SK-N-SH (cell line): ENCODE results near the gene IKBKE. TPM values are rescaled to one million over a fixed set of nuclear protein-coding genes. Genes with fewer than 3 reads are reported as not detected.
A peak's percentile ranks its signal among the peaks of the same experiment; 100 is the strongest.

Source experiments
- CTCF ChIA-PET: fragments of 300-600, 350-600 bp; formaldehyde crosslinking; extraction: SDS; loops from one replicate; lab custom pipeline; 2021; lab: Yijun Ruan, JAX
- POLR2A ChIA-PET: fragments of 350-600 bp; sonication (Branson Sonifier 250); formaldehyde crosslinking; extraction: SDS; loops from one replicate; lab custom pipeline; 2020; ENCODE audit warnings: antibody characterized with exemption, inconsistent platforms; lab: Yijun Ruan, JAX
- DNase-seq: peaks from one replicate; pipeline ENCODE4 v3.0.0; 2012
- H2AFZ ChIP-seq: fragments of 200-600 bp; sonication (generic); 2 replicates; pipeline ENCODE4 v1.8.1; 2016; ENCODE audit warnings: antibody characterized with exemption, mild to moderate bottlenecking, low read depth
- H3F3A ChIP-seq: fragments of 200-600 bp; sonication (generic); replicated peaks from 2 replicates; pipeline ENCODE3; 2016; ENCODE audit warnings: antibody characterized with exemption, mild to moderate bottlenecking; ENCODE audit not compliant: insufficient read depth
- H3K27ac ChIP-seq, 2 experiments: fragments of 200-500 bp in 1 of 2; fragments of 200-600 bp in 1 of 2; sonication (Bioruptor generic) in 1 of 2; sonication (generic), shearing (Covaris generic) in 1 of 2; 2 replicates each; pipeline versions ENCODE4 v1.5.1 to v1.6.1; 2014 to 2016; ENCODE audit warnings: low read depth in 2 of 2, inconsistent platforms in 1 of 2, low read length in 1 of 2, mild to moderate bottlenecking in 1 of 2, mixed read lengths in 1 of 2
- H3K27me3 ChIP-seq: fragments of 200-600 bp; sonication (generic), shearing (Covaris generic); 2 replicates; pipeline ENCODE4 v1.6.1; 2016; ENCODE audit warnings: mixed run types; ENCODE audit not compliant: insufficient read depth
- H3K36me3 ChIP-seq, 2 experiments: fragments of 200-500 bp in 1 of 2; fragments of 200-600 bp in 1 of 2; sonication (Bioruptor generic) in 1 of 2; sonication (generic) in 1 of 2; replicated peaks in 1 of 2; 2 replicates each; pipeline versions ENCODE3 to v1.5.1; 2014 to 2016; ENCODE audit warnings: low read length in 1 of 2, mild to moderate bottlenecking in 1 of 2; ENCODE audit not compliant: insufficient read depth in 2 of 2, control insufficient read depth in 1 of 2
- H3K4me1 ChIP-seq, 2 experiments: fragments of 200-500 bp in 1 of 2; fragments of 200-600 bp in 1 of 2; sonication (Bioruptor generic) in 1 of 2; sonication (generic), shearing (Covaris generic) in 1 of 2; 2 replicates each; pipeline versions ENCODE4 v1.5.1 to v1.6.1; 2014 to 2016; ENCODE audit warnings: low read depth in 1 of 2, low read length in 1 of 2, mixed run types in 1 of 2; ENCODE audit not compliant: insufficient read depth in 2 of 2, control insufficient read depth in 1 of 2
- H3K4me2 ChIP-seq: fragments of 200-600 bp; sonication (generic), shearing (Covaris generic); 2 replicates; pipeline ENCODE4 v1.6.1; 2017; ENCODE audit warnings: mixed run types
- H3K4me3 ChIP-seq, 2 experiments: fragments of 200-500 bp in 1 of 2; fragments of 200-600 bp in 1 of 2; sonication (Bioruptor generic) in 1 of 2; sonication (generic), shearing (Covaris generic) in 1 of 2; 2 replicates each; pipeline versions ENCODE4 v1.5.1 to v1.8.1; 2014 to 2016; ENCODE audit warnings: low read depth in 2 of 2, inconsistent platforms in 1 of 2, low read length in 1 of 2, mild to moderate bottlenecking in 1 of 2, mixed read lengths in 1 of 2, moderate library complexity in 1 of 2
- H3K79me2 ChIP-seq: fragments of 200-600 bp; sonication (generic); 2 replicates; pipeline ENCODE4 v1.8.1; 2017; ENCODE audit warnings: mild to moderate bottlenecking; ENCODE audit not compliant: insufficient read depth
- H3K9ac ChIP-seq: fragments of 200-600 bp; sonication (generic); 2 replicates; pipeline ENCODE4 v1.6.1; 2017; ENCODE audit warnings: mixed run types
- H3K9me2 ChIP-seq: fragments of 200-600 bp; sonication (generic); 2 replicates; pipeline ENCODE4 v1.6.1; 2017; ENCODE audit warnings: mixed run types
- H3K9me3 ChIP-seq: fragments of 200-600 bp; sonication (generic); 2 replicates; pipeline ENCODE4 v1.6.1; 2017; ENCODE audit warnings: mixed run types, mild to moderate bottlenecking, moderate library complexity
- H4K20me1 ChIP-seq: fragments of 200-600 bp; sonication (generic); 2 replicates; pipeline ENCODE4 v1.6.1; 2017; ENCODE audit warnings: mild to moderate bottlenecking, mixed run types; ENCODE audit not compliant: insufficient read depth
- CTCF ChIP-seq: fragments of 200-600 bp; sonication (generic); IDR thresholded peaks from 2 replicates; pipeline ENCODE4 v1.6.1; 2017; ENCODE audit warnings: antibody characterized with exemption, mild to moderate bottlenecking, moderate library complexity
- ELF1 ChIP-seq: IDR thresholded peaks from 2 replicates; pipeline ENCODE4 v1.4.0; 2012
- EP300 ChIP-seq, 2 experiments: IDR thresholded peaks; 2 replicates each; pipeline versions ENCODE4 v1.4.0 to v1.6.1; 2012; ENCODE audit warnings: borderline replicate concordance in 1 of 2, low read depth in 1 of 2, low read length in 1 of 2
- FOSL2 ChIP-seq: IDR thresholded peaks from 2 replicates; pipeline ENCODE4 v1.4.0; 2012; ENCODE audit warnings: low read depth, mild to moderate bottlenecking, moderate library complexity, borderline replicate concordance
- FOXM1 ChIP-seq: IDR thresholded peaks from 2 replicates; pipeline ENCODE4 v1.4.0; 2012; ENCODE audit warnings: low read depth, mild to moderate bottlenecking
- GABPA ChIP-seq: IDR thresholded peaks from 2 replicates; pipeline ENCODE4 v1.4.0; 2012; ENCODE audit warnings: low read depth, mild to moderate bottlenecking
- JUND ChIP-seq: IDR thresholded peaks from 2 replicates; pipeline ENCODE4 v1.4.0; 2012
- MAX ChIP-seq: IDR thresholded peaks from 2 replicates; pipeline ENCODE4 v1.4.0; 2012; ENCODE audit warnings: low read depth
- NRF1 ChIP-seq: IDR thresholded peaks from 2 replicates; pipeline ENCODE4 v1.6.1; 2012; ENCODE audit warnings: low read depth, mild to moderate bottlenecking, low read length
- PBX3 ChIP-seq: IDR thresholded peaks from 2 replicates; pipeline ENCODE4; 2012
- RAD21 ChIP-seq: IDR thresholded peaks from 2 replicates; pipeline ENCODE4 v1.6.1; 2012; ENCODE audit warnings: mild to moderate bottlenecking, low read length
- RCOR1 ChIP-seq: fragments of 150-350 bp; IDR thresholded peaks from 2 replicates; pipeline ENCODE4 v1.6.1; 2017; ENCODE audit warnings: antibody characterized with exemption, low read length
- REST ChIP-seq: IDR thresholded peaks from 2 replicates; pipeline ENCODE4 v1.6.1; 2012; ENCODE audit warnings: mild to moderate bottlenecking, low read depth, low read length, moderate library complexity
- RFX5 ChIP-seq: IDR thresholded peaks from 2 replicates; pipeline ENCODE4 v1.6.1; 2012; ENCODE audit warnings: mild to moderate bottlenecking, improper control_type of control experiment, low read length
- RXRA ChIP-seq: IDR thresholded peaks from 2 replicates; pipeline ENCODE4 v1.4.0; 2012; ENCODE audit warnings: low read depth, mild to moderate bottlenecking, borderline replicate concordance
- SIN3A ChIP-seq: IDR thresholded peaks from 2 replicates; pipeline ENCODE4 v1.6.1; 2012; ENCODE audit warnings: low read depth, mild to moderate bottlenecking, low read length, moderate library complexity, borderline replicate concordance
- USF2 ChIP-seq: fragments of 150-350 bp; IDR thresholded peaks from 2 replicates; pipeline ENCODE4 v1.6.1; 2017; ENCODE audit warnings: antibody characterized with exemption, low read length, low read depth, borderline replicate concordance
- WGBS: methylation state at CpG from one replicate; pipeline ENCODE4 v1.1.6; 2017; ENCODE audit warnings: low lambda C conversion rate; 5-methylcytosine and 5-hydroxymethylcytosine counted together
- polyA plus RNA-seq, 3 experiments: library from polyadenylated mRNA; depleted of rRNA; stranded (reverse); fragments of >200 nt; gene quantifications; 2 replicates each; pipeline ENCODE4 v1.2.3, GENCODE V29; 2012
- TF ChIP-seq, protein P1 (sequence below): fragments of 150-350 bp; IDR thresholded peaks from 2 replicates; pipeline ENCODE4 v1.6.1; 2016; ENCODE audit warnings: mild to moderate bottlenecking, low read depth, low read length

IKBKE gene
- polyA plus RNA-seq, 1 of the 3 experiments (the other 2 are of a cell fraction): 14.5 TPM

- Histone ChIP-seq H3K9me3 (no peaks in the 10 kb centered on the region), H3K36me3 (peaks cover 4 to 9% of the 10 kb centered on the region in 2 experiments), H3K9ac (no peak overlapping the region), H3K27me3 (no peaks in the 10 kb centered on the region), H3K79me2 (peaks cover 11% of the 10 kb centered on the region; the same call in 1 of the 2 replicates), H4K20me1 (no peaks in the 10 kb centered on the region), H3K4me2 (peak overlapping the region; percentile 46; the same call in 1 of the 2 replicates), H3K9me2 (no peaks in the 10 kb centered on the region), H3K27ac (no peak overlapping the region), H2AFZ (no peak overlapping the region), H3F3A (no peaks in the 10 kb centered on the region), H3K4me1 (peaks cover 13 to 22% of the 10 kb centered on the region in 2 experiments; a peak in 2 of 4 replicates), H3K4me3 (no peak overlapping the region)
- POLR2A ChIA-PET: no interaction called here
- DNase-seq: no peak
- 66% methylated on average over 3 of the region's 5 CpGs for WGBS
- CTCF ChIA-PET: interaction anchor here (0.8 to 3.3 kb wide), 3 partner anchors 11 to 191 kb away, joined by 3 to 18 read pairs (median 12); no protein-coding TSS in a partner anchor
- TF ChIP-seq RCOR1: no peak
- no peak for TF ChIP-seq RXRA
- no peak for TF ChIP-seq EP300 (IDR thresholded peaks at IDR 0.05; ENCODE audit: borderline replicate concordance in 1 of 2, low read depth in 1 of 2, low read length in 1 of 2)
- TF ChIP-seq, protein P1, sequence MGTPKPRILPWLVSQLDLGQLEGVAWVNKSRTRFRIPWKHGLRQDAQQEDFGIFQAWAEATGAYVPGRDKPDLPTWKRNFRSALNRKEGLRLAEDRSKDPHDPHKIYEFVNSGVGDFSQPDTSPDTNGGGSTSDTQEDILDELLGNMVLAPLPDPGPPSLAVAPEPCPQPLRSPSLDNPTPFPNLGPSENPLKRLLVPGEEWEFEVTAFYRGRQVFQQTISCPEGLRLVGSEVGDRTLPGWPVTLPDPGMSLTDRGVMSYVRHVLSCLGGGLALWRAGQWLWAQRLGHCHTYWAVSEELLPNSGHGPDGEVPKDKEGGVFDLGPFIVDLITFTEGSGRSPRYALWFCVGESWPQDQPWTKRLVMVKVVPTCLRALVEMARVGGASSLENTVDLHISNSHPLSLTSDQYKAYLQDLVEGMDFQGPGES: no peak
- TF ChIP-seq ELF1: no peak
- no peak for TF ChIP-seq FOXM1
- no peak for TF ChIP-seq CTCF
- no peak for TF ChIP-seq RFX5
- no peak for TF ChIP-seq REST
- no peak for TF ChIP-seq JUND
- TF ChIP-seq NRF1: no peak
- no peak for TF ChIP-seq PBX3
- no peak for TF ChIP-seq GABPA
- no peak for TF ChIP-seq RAD21
- TF ChIP-seq MAX: no peak
- no peak for TF ChIP-seq SIN3A
- no peak for TF ChIP-seq USF2
- no peak for TF ChIP-seq FOSL2
These were observed 2.6 kb downstream of the IKBKE start for GRCh38 chr1:206472886-206473285.
